HepG2 (cell line): ENCODE measurements around the gene FAM163A. TPM values are rescaled to one million over a fixed set of nuclear protein-coding genes. Genes with fewer than 3 reads are reported as not detected.

Experiments used
- HOMEZ ChIP-seq: IDR thresholded peaks from 2 replicates; pipeline ENCODE4 v1.6.1; 2016; ENCODE audit warnings: low read depth
- SETDB1 ChIP-seq: sonication (generic); formaldehyde crosslinking; IDR thresholded peaks from 2 replicates; pipeline ENCODE4 v1.5.1; 2020; ENCODE audit warnings: missing genetic modification reagents, mild to moderate bottlenecking, borderline replicate concordance
- polyA plus RNA-seq, 8 experiments: library from polyadenylated mRNA; depleted of rRNA in 3 of 8; stranded (reverse) in 7 of 8; unstranded in 1 of 8; fragments of >200 nt; fragmentation: Illumina TruSeq in 4 of 8; extraction: Trizol in 4 of 8; gene quantifications; 2 replicates each; pipeline versions ENCODE4 v1.2.1 to v1.2.3, GENCODE V29; 2011 to 2016; ENCODE audit warnings: low read depth in 4 of 8, missing spikeins in 1 of 8, mixed read lengths in 1 of 8; ENCODE audit not compliant: insufficient read depth in 1 of 8
- total RNA-seq, 5 experiments: library from RNA; depleted of rRNA; stranded (reverse); fragments of >200 nt; fragmentation: Illumina TruSeq; extraction: Trizol; gene quantifications; 2 replicates each; pipeline ENCODE4 v1.2.3, GENCODE V29; 2016; ENCODE audit warnings: low read depth in 1 of 5
- TF ChIP-seq, protein P1 (sequence below): sonication (generic); formaldehyde crosslinking; IDR thresholded peaks from 2 replicates; pipeline ENCODE4 v1.5.0; 2020; ENCODE audit warnings: mild to moderate bottlenecking, missing genetic modification reagents, borderline replicate concordance

Gene FAM163A
- total and polyA plus RNA-seq, 2 of the 13 experiments (the other 11 are each of a cell fraction or from before 2014, with no cell fraction given): not detected

DNA sequence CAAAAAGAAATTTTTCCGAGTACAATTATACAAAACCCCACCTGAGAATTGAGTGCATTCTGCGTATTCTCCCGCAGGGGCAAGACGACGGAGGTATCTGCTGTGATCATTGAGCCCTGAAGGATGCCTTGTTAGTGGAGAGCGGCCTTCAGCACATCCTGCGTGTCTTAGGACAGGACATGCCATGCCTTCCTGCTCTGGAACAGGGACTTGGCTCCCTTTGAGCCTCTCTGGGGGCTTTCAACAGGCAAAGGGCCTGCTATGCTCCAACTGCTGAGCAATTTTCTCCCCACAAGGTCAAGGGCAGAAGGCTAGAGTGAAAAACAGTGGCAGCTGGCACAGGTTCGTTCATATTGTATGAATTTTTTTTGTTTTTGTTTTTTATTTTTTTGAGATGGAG, 82.1 kb downstream of the FAM163A start (continued):
- TF ChIP-seq, protein P1, sequence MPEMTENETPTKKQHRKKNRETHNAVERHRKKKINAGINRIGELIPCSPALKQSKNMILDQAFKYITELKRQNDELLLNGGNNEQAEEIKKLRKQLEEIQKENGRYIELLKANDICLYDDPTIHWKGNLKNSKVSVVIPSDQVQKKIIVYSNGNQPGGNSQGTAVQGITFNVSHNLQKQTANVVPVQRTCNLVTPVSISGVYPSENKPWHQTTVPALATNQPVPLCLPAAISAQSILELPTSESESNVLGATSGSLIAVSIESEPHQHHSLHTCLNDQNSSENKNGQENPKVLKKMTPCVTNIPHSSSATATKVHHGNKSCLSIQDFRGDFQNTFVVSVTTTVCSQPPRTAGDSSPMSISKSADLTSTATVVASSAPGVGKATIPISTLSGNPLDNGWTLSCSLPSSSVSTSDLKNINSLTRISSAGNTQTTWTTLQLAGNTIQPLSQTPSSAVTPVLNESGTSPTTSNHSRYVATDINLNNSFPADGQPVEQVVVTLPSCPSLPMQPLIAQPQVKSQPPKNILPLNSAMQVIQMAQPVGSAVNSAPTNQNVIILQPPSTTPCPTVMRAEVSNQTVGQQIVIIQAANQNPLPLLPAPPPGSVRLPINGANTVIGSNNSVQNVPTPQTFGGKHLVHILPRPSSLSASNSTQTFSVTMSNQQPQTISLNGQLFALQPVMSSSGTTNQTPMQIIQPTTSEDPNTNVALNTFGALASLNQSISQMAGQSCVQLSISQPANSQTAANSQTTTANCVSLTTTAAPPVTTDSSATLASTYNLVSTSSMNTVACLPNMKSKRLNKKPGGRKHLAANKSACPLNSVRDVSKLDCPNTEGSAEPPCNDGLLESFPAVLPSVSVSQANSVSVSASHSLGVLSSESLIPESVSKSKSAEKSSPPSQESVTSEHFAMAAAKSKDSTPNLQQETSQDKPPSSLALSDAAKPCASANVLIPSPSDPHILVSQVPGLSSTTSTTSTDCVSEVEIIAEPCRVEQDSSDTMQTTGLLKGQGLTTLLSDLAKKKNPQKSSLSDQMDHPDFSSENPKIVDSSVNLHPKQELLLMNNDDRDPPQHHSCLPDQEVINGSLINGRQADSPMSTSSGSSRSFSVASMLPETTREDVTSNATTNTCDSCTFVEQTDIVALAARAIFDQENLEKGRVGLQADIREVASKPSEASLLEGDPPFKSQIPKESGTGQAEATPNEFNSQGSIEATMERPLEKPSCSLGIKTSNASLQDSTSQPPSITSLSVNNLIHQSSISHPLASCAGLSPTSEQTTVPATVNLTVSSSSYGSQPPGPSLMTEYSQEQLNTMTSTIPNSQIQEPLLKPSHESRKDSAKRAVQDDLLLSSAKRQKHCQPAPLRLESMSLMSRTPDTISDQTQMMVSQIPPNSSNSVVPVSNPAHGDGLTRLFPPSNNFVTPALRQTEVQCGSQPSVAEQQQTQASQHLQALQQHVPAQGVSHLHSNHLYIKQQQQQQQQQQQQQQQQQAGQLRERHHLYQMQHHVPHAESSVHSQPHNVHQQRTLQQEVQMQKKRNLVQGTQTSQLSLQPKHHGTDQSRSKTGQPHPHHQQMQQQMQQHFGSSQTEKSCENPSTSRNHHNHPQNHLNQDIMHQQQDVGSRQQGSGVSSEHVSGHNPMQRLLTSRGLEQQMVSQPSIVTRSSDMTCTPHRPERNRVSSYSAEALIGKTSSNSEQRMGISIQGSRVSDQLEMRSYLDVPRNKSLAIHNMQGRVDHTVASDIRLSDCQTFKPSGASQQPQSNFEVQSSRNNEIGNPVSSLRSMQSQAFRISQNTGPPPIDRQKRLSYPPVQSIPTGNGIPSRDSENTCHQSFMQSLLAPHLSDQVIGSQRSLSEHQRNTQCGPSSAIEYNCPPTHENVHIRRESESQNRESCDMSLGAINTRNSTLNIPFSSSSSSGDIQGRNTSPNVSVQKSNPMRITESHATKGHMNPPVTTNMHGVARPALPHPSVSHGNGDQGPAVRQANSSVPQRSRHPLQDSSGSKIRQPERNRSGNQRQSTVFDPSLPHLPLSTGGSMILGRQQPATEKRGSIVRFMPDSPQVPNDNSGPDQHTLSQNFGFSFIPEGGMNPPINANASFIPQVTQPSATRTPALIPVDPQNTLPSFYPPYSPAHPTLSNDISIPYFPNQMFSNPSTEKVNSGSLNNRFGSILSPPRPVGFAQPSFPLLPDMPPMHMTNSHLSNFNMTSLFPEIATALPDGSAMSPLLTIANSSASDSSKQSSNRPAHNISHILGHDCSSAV (CRISPR knock-in tag): no peak
- TF ChIP-seq HOMEZ (CRISPR knock-in tag): no peak
- no peak for TF ChIP-seq SETDB1 (CRISPR knock-in tag)
